Stimulated activated CD8-positive, alpha-beta memory T cell treated with anti-CD3 and anti-CD28 coated beads, Interleukin-15, amount 100 ng/mL, for 1 hour (primary cell): ENCODE measurements around the gene PIBF1.
"Not testable (repeated sequence)": the region's sequence is repeated elsewhere in the genome, so short reads cannot be mapped to it uniquely, and the experiment has no call there.

Source experiments
- DNase-seq: peaks from one replicate; pipeline ENCODE4 v3.0.0-alpha.2; 2020; ENCODE audit warnings: low read depth

The PIBF1 gene

DNA sequence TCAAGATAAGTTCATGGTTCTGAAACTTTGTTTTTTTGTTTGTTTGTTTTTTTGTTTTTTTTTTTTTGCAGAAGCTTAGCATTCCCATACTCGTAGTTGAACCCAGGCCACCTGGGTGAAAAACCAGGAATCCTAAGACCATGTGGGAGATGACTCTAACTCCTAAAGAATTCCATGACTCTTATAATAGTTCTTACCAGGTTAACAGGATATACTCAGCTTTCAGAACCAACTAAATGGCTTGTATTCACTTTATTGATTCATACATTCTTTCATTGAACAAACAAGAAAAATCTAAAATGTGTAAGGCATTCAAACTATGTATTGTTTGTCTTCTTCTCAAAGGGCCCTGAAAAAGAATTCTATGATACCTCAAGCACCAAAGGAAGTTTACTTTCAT is 236.4 kb downstream of the PIBF1 start:
- no peak for DNase-seq

DNA sequence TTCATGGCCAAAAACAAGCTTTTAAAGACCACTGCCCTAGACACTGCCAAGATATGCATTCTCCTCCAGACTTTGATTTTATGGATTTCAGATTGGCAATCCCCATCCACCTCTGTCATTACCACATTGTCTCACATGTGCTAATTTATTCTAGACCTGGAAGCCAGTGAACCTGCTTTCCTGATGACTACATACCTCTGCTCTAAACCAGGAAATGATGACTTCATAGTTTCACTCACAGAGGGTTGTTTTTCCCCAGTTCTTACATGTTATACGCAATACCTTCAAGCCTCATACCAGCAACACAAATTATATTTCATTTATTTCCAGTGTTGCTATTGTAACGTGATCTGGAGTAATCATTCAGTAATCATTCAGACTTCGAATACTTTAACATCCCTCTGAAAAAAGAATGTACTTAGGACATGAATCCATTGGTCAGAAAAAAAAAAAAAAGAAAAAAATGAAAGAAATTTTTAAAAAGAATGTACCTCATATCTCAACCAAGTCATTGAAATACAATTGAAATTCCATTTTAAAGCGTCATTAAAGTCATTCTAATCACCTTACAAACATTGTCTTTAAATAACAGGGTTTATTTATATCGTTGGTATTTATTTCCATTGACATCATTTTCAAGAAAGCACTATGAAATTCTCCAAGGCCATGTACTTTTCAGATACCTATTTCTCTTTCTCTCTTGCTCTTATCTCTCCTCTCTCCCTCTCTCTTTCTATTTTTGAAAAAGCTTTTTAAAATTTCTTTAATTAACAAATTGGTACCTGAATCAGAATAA is 243.5 kb downstream of the PIBF1 start:
- DNase-seq: no peak

- DNase-seq: no peak
Observed at GRCh38 chr13:73034901-73035300, 253.0 kb downstream of the PIBF1 start.

DNA sequence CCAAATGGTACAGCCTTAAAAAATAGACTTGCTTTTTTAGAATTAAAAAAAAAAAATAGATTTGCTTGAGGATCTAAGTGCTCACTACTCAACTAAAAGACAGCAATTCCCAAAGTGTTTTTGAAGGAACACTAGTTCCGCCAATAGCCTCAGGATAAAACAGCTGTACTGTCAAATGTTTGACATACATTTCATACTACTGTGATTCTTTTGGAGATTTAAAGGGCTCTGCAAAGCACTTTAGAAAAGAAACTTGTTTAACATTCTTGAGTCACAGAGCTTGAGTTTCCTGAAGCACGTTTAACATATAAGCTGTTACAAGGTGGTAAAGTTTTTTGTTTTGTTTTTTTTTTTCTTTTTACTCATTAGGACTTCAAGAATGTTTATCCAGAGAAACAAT is 253.7 kb downstream of the PIBF1 start:
- DNase-seq: no peak

- DNase-seq: no peak
Observed at GRCh38 chr13:73036566-73036965, 254.6 kb downstream of the PIBF1 start.

GRCh38 chr13:73038064-73038463 is 256.1 kb downstream of the PIBF1 start:
- DNase-seq: no peak

- DNase-seq: no peak
Observed at GRCh38 chr13:73039201-73040108, 257.5 kb downstream of the PIBF1 start.

GRCh38 chr13:73040484-73040883 is 258.6 kb downstream of the PIBF1 start:
- no peak for DNase-seq

- DNase-seq: no peak
Observed at GRCh38 chr13:73040968-73041596, 259.1 kb downstream of the PIBF1 start.

GRCh38 chr13:73045031-73045430 is 263.1 kb downstream of the PIBF1 start:
- DNase-seq: no peak

DNA sequence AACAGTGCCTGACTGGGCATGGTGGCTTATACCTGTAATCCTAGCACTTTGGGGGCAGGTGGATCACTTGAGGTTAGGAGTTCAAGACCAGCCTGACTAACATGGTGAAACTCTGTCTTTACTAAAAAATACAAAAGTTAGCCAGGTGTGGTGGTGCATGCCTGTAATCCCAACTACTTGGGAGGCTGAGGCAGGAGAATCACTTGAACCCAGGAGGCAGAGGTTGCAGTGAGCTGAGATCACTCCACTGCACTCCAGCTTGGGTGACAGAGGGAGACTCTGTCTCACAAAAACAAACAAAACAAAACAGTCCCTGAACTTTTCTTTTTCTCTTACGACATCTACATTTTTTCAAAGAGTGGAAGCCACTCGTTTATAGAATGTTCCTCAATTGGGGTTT is 266.7 kb downstream of the PIBF1 start:
- not testable (repeated sequence) for DNase-seq

GRCh38 chr13:73054712-73055111 is 272.8 kb downstream of the PIBF1 start:
- no peak for DNase-seq

GRCh38 chr13:73055813-73056564 is 274.1 kb downstream of the PIBF1 start:
- no peak for DNase-seq

GRCh38 chr13:73056565-73056962 is 274.6 kb downstream of the PIBF1 start:
- no peak for DNase-seq

DNA sequence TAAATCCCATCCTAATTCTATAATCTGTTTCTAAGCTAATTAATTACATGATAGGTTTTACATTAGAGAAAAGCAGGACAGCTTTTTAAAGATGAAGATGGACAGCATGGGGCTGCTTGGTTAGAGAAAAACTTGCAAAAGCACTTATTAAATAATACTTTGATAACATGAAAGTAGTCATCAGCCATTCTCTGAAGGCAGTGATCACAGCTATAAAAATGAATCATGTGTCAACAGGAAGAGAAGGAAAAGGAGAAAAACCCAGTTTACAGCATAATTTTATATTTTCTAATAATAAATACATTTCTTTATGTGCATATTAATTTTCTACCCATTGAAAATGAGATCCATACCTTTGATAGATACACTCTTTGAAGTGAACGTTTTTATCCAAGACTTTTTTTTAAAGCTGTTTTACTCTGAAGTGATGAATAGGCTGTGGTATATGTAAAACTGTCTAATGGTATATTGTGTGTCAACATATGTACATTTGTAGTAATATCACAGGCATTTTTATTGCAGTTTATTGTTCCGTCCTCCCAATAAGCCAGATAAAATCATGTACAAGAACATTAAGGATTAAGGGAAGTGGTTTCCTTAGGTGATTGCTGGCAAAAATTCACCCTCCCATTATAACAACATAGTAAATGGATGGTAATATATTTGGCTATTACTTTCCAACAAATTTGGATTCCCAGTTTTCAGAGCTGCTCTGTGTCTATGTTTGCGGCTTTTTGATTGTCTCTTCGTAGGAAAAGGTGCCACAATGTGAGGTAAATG is 275.5 kb downstream of the PIBF1 start:
- DNase-seq: no peak

DNA sequence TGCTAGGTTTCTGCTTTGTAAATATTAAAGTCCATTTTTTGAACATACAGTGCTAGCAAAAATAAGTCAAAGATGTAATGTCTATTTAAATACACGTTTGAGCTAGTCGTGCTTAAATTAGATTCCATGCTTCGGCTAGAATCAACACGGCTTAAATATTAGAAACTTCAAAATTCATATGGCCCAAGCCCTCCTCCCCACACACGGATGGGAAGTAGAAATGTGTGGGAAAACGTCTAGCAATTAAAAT is 276.1 kb downstream of the PIBF1 start:
- no peak for DNase-seq

DNA sequence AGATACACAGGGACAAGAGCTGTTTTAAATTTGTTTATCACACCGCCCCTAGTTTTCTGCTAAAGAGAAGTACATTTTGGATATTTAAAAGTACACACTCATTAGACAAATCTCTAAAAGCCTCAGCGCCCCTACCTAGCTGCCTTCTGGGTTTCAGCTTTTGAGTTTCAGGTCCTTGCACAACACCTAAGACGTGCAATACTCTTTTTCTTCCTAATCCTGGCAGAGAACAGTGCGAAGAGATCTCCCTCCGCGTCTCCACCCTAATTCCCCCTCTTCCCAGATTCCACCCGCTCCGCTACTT is 276.5 kb downstream of the PIBF1 start:
- DNase-seq: no peak

DNA sequence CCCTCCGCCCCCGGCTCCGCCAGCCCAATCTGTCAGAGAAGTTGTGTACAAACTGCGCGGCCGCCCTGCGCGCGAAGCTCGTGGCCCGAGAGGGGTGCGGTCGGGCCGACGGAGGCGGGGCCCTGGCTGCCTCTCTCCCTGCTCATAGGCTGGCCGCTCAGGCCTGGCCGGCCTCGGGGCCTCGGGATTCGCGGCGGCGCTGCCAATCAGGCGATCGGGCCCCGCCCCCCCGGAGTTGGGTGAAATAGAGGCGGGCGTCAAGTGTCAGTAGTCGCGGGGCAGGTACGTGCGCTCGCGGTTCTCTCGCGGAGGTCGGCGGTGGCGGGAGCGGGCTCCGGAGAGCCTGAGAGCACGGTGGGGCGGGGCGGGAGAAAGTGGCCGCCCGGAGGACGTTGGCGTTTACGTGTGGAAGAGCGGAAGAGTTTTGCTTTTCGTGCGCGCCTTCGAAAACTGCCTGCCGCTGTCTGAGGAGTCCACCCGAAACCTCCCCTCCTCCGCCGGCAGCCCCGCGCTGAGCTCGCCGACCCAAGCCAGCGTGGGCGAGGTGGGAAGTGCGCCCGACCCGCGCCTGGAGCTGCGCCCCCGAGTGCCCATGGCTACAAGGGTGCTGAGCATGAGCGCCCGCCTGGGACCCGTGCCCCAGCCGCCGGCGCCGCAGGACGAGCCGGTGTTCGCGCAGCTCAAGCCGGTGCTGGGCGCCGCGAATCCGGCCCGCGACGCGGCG is 277.0 kb downstream of the PIBF1 start, which contains the start of gene KLF5:
Gene KLF5, plus strand, starts transcription at position 270 of the 724 bp plus-strand sequence. Its CDS starts 323 bp downstream, at position 593.
- peak; percentile 90 for DNase-seq

DNA sequence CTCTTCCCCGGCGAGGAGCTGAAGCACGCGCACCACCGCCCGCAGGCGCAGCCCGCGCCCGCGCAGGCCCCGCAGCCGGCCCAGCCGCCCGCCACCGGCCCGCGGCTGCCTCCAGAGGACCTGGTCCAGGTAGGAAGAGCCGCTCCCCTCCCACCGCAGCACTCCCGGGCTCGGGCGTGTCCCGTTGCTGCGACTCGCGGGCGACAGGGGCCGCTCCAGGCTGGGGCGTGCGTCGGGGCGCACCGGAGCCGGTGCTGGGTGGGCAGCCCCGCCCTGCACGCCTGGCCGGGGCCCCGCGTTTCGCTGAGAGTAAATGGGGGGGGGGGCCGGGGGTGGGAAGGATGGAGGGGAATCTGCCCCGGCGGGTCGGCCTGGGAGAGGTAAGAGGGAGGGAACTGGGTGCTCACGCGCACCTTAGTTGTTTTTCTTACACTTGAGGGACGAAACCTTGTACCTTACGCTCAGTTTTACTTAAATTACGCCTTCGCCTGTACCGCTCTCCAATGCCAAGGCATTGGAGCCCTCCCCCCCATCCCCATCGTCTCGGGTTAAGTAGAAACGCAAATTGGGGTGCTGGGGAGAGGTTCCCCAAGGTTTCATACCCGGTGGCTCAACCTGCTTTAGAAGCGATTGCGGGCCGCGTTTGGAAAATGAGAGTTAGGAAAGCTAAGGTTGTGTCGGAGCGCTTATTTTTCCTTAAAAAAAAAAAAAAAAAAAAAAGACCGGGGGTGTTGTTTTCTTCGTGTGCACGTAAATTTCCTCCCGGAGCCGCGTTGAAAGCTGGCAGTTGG is 277.7 kb downstream of the PIBF1 start:
- DNase-seq: peak; percentile 4
